K562 (cell line): ENCODE results near the gene SDCCAG8. TPM values are rescaled to one million over a fixed set of nuclear protein-coding genes. Genes with fewer than 3 reads are reported as not detected.

ENCODE experiments used
- ATF1 ChIP-seq, 2 experiments: fragments of 450-650 bp in 1 of 2; IDR thresholded peaks; 2 replicates each; pipeline ENCODE4 v1.6.1; 2016; ENCODE audit warnings: missing compliant biosample characterization in 1 of 2, missing genetic modification characterization in 1 of 2
- BHLHE40 ChIP-seq: IDR thresholded peaks from 2 replicates; pipeline ENCODE4 v1.6.1; 2011; ENCODE audit warnings: low read length, improper control_type of control experiment
- CREM ChIP-seq: IDR thresholded peaks from 2 replicates; pipeline ENCODE4 v1.6.1; 2014; ENCODE audit warnings: antibody characterized with exemption, low read depth
- DPF2 ChIP-seq: fragments of 450-650 bp; IDR thresholded peaks from 2 replicates; pipeline ENCODE4 v1.6.1; 2016
- ELF2 ChIP-seq: fragments of 250-450 bp; sonication (Bioruptor Pico); IDR thresholded peaks from 2 replicates; pipeline ENCODE4 v1.5.0; 2021; ENCODE audit warnings: mild to moderate bottlenecking
- HDAC6 ChIP-seq: IDR thresholded peaks from 2 replicates; pipeline ENCODE4 v1.6.1; 2012; ENCODE audit warnings: low read depth, mild to moderate bottlenecking, control low read depth, inconsistent platforms, low read length, moderate library complexity
- KLF10 ChIP-seq: fragments of 250-450 bp; sonication (Bioruptor Pico); IDR thresholded peaks from 2 replicates; pipeline ENCODE4 v1.6.1; 2021; ENCODE audit warnings: matching md5 sums
- MAFG ChIP-seq: fragments of 450-650 bp; conservative IDR thresholded peaks from 2 replicates; pipeline ENCODE4 v1.6.1; 2016; ENCODE audit warnings: missing genetic modification characterization, missing compliant biosample characterization
- XRCC3 ChIP-seq: fragments of 450-650 bp; IDR thresholded peaks from 2 replicates; pipeline ENCODE4 v1.6.1; 2017; ENCODE audit warnings: mild to moderate bottlenecking, moderate library complexity
- ZFP36 ChIP-seq: fragments of 150-350 bp; IDR thresholded peaks from 2 replicates; pipeline ENCODE4 v1.6.1; 2018; ENCODE audit warnings: low read length, low read depth; ENCODE audit not compliant: partially characterized antibody
- polyA plus RNA-seq, 8 experiments: library from polyadenylated mRNA; depleted of rRNA in 4 of 8; stranded (reverse) in 5 of 8; unstranded in 3 of 8; fragments of >200 nt; fragmentation: Nextera tagmentation in 2 of 8; fragmentation: Illumina TruSeq in 1 of 8; extraction: Ambion mirVana in 2 of 8; extraction: Trizol in 1 of 8; gene quantifications; 2 replicates each; pipeline versions ENCODE4 v1.2.1 to v1.2.3, GENCODE V29; 2011 to 2014; ENCODE audit warnings: inconsistent platforms in 1 of 8, missing spikeins in 1 of 8
- total RNA-seq, 7 experiments: library from RNA; depleted of rRNA in 6 of 7; stranded (reverse); fragments of >200 nt in 6 of 7; fragmentation: Illumina TruSeq in 2 of 7; extraction: Trizol in 2 of 7; gene quantifications; 2 replicates each; pipeline versions ENCODE4 v1.2.1 to v1.2.3, GENCODE V29; 2011 to 2021; ENCODE audit warnings: low replicate concordance in 1 of 7
- TF ChIP-seq, protein P1 (sequence below): fragments of 450-650 bp; IDR thresholded peaks from 2 replicates; pipeline ENCODE4 v1.7.1; 2018; ENCODE audit warnings: mild to moderate bottlenecking, low read depth; ENCODE audit not compliant: partially characterized antibody
- TF ChIP-seq, protein P2 (sequence below): conservative IDR thresholded peaks from 2 replicates; pipeline ENCODE4 v1.6.1; 2011; ENCODE audit warnings: low read depth, mild to moderate bottlenecking, low read length; ENCODE audit not compliant: control insufficient read depth
- TF ChIP-seq, protein P3 (sequence below): fragments of 450-650 bp; IDR thresholded peaks from 2 replicates; pipeline ENCODE4 v1.6.1; 2018; ENCODE audit warnings: mild to moderate bottlenecking, low read depth; ENCODE audit not compliant: partially characterized antibody

The SDCCAG8 gene
- total and polyA plus RNA-seq, 9 of the 15 experiments (the other 6 are each of a cell fraction or from before 2014, with no cell fraction given), result 17.9 to 36.7 (median 25.4) TPM

DNA sequence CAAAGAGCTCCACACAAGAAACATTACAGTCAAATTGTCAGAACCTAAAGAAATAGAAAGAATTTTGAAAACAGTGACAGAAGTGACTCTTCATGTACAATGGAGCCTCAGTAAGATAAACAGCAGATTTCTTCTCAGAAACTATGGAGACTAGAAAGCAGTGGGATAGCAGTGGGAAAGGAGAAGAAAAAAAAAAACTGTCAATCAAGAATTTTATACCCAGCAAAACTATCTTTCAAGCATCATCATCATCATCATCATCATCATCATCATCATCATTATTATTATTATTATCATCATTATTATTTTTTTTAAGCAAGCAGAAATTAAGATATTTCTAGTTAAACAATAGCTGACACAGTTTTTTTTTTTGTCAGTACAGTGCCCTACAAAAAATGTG, 24.9 kb upstream of the SDCCAG8 start (continued):
- TF ChIP-seq MAFG (tag) (peak; percentile 37; the same call in 1 of the 2 replicates), CREM (no peak), ELF2 (CRISPR knock-in tag) (no peak), XRCC3 (peak; percentile 94), KLF10 (CRISPR knock-in tag) (no peak), HDAC6 (no peak), ZFP36 (no peak), DPF2 (peak; percentile 83), ATF1 (CRISPR knock-in tag; IDR thresholded peaks at IDR 0.05) (no peak), ATF1 (tag; IDR thresholded peaks at IDR 0.05) (peak; percentile 37; the same call in 1 of the 2 replicates), BHLHE40 (no peak)
- TF ChIP-seq, protein P1, sequence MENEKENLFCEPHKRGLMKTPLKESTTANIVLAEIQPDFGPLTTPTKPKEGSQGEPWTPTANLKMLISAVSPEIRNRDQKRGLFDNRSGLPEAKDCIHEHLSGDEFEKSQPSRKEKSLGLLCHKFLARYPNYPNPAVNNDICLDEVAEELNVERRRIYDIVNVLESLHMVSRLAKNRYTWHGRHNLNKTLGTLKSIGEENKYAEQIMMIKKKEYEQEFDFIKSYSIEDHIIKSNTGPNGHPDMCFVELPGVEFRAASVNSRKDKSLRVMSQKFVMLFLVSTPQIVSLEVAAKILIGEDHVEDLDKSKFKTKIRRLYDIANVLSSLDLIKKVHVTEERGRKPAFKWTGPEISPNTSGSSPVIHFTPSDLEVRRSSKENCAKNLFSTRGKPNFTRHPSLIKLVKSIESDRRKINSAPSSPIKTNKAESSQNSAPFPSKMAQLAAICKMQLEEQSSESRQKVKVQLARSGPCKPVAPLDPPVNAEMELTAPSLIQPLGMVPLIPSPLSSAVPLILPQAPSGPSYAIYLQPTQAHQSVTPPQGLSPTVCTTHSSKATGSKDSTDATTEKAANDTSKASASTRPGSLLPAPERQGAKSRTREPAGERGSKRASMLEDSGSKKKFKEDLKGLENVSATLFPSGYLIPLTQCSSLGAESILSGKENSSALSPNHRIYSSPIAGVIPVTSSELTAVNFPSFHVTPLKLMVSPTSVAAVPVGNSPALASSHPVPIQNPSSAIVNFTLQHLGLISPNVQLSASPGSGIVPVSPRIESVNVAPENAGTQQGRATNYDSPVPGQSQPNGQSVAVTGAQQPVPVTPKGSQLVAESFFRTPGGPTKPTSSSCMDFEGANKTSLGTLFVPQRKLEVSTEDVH, result peak; percentile 48
- TF ChIP-seq, protein P2, sequence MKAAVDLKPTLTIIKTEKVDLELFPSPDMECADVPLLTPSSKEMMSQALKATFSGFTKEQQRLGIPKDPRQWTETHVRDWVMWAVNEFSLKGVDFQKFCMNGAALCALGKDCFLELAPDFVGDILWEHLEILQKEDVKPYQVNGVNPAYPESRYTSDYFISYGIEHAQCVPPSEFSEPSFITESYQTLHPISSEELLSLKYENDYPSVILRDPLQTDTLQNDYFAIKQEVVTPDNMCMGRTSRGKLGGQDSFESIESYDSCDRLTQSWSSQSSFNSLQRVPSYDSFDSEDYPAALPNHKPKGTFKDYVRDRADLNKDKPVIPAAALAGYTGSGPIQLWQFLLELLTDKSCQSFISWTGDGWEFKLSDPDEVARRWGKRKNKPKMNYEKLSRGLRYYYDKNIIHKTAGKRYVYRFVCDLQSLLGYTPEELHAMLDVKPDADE, result no peak
- TF ChIP-seq, protein P3, sequence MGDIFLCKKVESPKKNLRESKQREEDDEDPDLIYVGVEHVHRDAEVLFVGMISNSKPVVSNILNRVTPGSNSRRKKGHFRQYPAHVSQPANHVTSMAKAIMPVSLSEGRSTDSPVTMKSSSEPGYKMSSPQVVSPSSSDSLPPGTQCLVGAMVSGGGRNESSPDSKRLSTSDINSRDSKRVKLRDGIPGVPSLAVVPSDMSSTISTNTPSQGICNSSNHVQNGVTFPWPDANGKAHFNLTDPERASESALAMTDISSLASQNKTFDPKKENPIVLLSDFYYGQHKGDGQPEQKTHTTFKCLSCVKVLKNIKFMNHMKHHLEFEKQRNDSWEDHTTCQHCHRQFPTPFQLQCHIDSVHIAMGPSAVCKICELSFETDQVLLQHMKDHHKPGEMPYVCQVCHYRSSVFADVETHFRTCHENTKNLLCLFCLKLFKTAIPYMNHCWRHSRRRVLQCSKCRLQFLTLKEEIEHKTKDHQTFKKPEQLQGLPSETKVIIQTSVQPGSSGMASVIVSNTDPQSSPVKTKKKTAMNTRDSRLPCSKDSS, result peak; percentile 95
